ENCODE measurements around the gene ORC3.

The ORC3 gene

DNA sequence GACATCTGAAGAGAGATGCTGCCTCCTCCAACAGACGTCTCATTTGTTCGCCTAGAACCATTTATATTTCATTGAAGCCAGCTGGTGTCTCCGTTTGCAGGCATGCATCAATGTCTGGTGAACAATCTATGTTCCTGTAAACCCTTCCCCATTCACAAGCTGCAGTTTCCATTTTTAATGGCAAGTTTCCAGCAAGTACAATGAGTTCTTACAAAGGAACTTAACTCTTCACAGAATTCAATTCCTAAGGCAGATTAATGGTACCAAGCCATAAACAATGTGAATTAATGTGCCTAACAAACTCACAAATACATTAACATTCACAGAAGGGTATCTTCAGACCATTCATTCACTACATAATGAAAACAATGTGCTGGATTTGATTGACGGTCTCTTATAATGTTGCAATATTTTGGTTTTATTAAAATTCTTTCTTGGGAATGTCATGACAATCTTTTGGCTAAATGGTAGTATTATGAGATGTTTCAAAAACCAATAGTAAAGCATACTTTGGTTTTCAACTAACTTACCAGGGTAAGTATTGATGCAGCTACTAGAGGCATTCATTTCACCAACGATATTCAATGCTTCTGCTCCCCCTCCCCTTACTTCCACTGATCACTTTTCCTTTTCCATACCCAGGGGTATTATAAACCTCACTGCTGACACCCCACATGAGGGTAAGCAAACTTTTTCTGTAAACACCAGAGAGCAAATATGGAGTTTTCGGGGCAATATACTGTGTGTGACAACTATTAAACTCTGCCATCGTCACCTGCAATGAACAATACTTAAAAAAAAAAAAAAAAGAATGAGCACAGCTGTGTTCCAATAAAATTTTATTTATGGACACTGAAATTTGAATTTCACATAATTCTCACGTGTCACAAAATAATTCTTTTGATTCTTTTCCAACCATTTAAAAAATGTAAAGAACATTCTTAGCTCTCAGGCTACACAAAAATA is 107.9 kb downstream of the ORC3 start (continued):
- TF ChIP-seq FEZF1 (tag by site-specific recombination; IDR thresholded peaks at IDR 0.05) (peak; percentile 61; the same call in 1 of the 2 replicates), HOXD13 (CRISPR knock-in tag; IDR thresholded peaks at IDR 0.05; ENCODE audit: borderline replicate concordance) (no peak), MZF1 (tag by site-specific recombination; IDR thresholded peaks at IDR 0.05; ENCODE audit: borderline replicate concordance) (no peak; the same call in 1 of the 2 replicates), ZNF324 (tag by site-specific recombination; IDR thresholded peaks at IDR 0.05) (no peak), ZNF112 (tag by site-specific recombination; IDR thresholded peaks at IDR 0.05) (no peak)

DNA sequence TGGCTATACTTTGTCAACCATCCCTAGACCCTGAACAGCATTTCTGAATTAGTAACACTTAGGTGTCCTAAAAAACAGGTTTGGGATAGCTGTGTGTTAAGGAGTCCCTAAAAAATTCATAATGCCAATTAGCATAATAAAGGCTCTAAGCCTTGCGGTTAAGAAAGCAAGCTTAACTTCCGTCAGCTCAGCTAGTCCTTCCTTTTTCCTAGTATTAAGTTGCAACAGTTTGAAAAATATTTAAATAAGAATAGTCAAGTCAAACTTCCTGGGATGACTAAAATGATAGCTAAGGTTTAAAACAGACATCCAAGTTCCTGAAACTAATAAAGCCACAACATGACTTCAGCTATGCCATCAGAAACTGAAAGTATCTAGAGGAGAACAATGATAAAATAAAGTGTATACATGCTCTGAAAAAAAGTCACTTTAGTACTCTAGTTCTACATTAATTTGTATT is 108.6 kb downstream of the ORC3 start:
- POLR2A ChIA-PET, result interaction anchor here (0.6 to 0.9 kb wide), 6 partner anchors 13 to 1701 kb away, joined by 3 to 7 read pairs (median 4); no protein-coding TSS in a partner anchor
- CTCF ChIA-PET, result interaction anchor here (0.9 to 2.0 kb wide), 2 partner anchors 306 to 377 kb away, joined by 4 to 5 read pairs; no protein-coding TSS in a partner anchor
- TF ChIP-seq ZNF394 (tag by site-specific recombination; IDR thresholded peaks at IDR 0.05; ENCODE audit: borderline replicate concordance), result 0 out of 2 replicates have a peak, but pooled peaks have one; percentile 6
- TF ChIP-seq, protein P1, sequence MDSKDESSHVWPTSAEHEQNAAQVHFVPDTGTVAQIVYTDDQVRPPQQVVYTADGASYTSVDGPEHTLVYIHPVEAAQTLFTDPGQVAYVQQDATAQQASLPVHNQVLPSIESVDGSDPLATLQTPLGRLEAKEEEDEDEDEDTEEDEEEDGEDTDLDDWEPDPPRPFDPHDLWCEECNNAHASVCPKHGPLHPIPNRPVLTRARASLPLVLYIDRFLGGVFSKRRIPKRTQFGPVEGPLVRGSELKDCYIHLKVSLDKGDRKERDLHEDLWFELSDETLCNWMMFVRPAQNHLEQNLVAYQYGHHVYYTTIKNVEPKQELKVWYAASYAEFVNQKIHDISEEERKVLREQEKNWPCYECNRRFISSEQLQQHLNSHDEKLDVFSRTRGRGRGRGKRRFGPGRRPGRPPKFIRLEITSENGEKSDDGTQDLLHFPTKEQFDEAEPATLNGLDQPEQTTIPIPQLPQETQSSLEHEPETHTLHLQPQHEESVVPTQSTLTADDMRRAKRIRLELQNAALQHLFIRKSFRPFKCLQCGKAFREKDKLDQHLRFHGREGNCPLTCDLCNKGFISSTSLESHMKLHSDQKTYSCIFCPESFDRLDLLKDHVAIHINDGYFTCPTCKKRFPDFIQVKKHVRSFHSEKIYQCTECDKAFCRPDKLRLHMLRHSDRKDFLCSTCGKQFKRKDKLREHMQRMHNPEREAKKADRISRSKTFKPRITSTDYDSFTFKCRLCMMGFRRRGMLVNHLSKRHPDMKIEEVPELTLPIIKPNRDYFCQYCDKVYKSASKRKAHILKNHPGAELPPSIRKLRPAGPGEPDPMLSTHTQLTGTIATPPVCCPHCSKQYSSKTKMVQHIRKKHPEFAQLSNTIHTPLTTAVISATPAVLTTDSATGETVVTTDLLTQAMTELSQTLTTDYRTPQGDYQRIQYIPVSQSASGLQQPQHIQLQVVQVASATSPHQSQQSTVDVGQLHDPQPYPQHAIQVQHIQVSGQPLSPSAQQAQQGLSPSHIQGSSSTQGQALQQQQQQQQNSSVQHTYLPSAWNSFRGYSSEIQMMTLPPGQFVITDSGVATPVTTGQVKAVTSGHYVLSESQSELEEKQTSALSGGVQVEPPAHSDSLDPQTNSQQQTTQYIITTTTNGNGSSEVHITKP (tag by site-specific recombination; IDR thresholded peaks at IDR 0.05), result no peak
- TF ChIP-seq, protein P2, sequence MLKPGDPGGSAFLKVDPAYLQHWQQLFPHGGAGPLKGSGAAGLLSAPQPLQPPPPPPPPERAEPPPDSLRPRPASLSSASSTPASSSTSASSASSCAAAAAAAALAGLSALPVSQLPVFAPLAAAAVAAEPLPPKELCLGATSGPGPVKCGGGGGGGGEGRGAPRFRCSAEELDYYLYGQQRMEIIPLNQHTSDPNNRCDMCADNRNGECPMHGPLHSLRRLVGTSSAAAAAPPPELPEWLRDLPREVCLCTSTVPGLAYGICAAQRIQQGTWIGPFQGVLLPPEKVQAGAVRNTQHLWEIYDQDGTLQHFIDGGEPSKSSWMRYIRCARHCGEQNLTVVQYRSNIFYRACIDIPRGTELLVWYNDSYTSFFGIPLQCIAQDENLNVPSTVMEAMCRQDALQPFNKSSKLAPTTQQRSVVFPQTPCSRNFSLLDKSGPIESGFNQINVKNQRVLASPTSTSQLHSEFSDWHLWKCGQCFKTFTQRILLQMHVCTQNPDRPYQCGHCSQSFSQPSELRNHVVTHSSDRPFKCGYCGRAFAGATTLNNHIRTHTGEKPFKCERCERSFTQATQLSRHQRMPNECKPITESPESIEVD (tag by site-specific recombination; IDR thresholded peaks at IDR 0.05), result peak; percentile 16; the same call in 1 of the 2 replicates
- TF ChIP-seq SCRT2 (tag by site-specific recombination; IDR thresholded peaks at IDR 0.05), result 0 out of 2 replicates have a peak, but pooled peaks have one; percentile 30
- peak; percentile 81 for TF ChIP-seq ZBTB48 (tag by site-specific recombination; IDR thresholded peaks at IDR 0.05)
- Histone ChIP-seq H3K4me3 (ENCODE audit: low read depth, low read length) (peak overlapping the region; percentile 93), H3K4me1 (ENCODE audit: control insufficient read depth, insufficient read depth, low read length) (peaks cover 25% of the 10 kb centered on the region), H3K27ac (ENCODE audit: extremely low read depth, low read depth, low read length) (no peak overlapping the region), H3K9me3 (ENCODE audit: control insufficient read depth, insufficient read depth, low read depth, low read length) (no peaks in the 10 kb centered on the region), H3K36me3 (ENCODE audit: control insufficient read depth in 2 of 2, insufficient read depth in 1 of 2, low read length in 2 of 2) (peaks cover 0 to 19% of the 10 kb centered on the region in 2 experiments; a peak in 2 of 3 replicates)

DNA sequence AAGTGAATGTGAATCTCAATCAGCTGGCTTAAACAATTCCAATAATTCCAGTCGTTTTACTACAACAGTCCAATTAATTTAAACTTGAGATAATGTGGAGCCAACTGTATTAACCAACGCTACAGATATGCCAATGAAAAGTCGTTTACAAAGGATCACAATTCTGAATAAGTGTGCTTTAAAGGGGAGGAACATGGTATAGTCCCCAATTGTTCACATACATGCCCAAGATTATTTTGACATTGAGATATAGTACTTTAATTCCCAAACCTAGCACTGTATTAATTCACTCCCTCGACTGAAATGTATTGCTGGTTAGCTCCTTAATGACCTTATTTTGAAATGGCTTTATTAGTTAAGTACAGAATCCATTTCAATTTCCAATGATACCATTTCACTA is 109.6 kb downstream of the ORC3 start:
- peak overlapping the region; percentile 93 for H3K4me3 ChIP-seq (ENCODE audit: low read depth, low read length)
- peaks cover 22% of the 10 kb centered on the region for H3K4me1 ChIP-seq (ENCODE audit: control insufficient read depth, insufficient read depth, low read length)
- H3K9me3 ChIP-seq (ENCODE audit: control insufficient read depth, insufficient read depth, low read depth, low read length), result no peaks in the 10 kb centered on the region
- POLR2A ChIA-PET, result interaction anchor here (0.7 kb wide), 3 partner anchors 15 to 1362 kb away, joined by 3 to 6 read pairs (median 4); no protein-coding TSS in a partner anchor
- no peak overlapping the region for H3K27ac ChIP-seq (ENCODE audit: extremely low read depth, low read depth, low read length)
- CTCF ChIA-PET, result interaction anchor here (0.7 to 2.0 kb wide), 4 partner anchors 12 to 1432 kb away, joined by 3 to 11 read pairs (median 4); no protein-coding TSS in a partner anchor
- H3K36me3 ChIP-seq (ENCODE audit: control insufficient read depth in 2 of 2, insufficient read depth in 1 of 2, low read length in 2 of 2), result peaks cover 0 to 19% of the 10 kb centered on the region in 2 experiments; a peak in 1 of 3 replicates
- TF ChIP-seq ZNF121 (tag by site-specific recombination; IDR thresholded peaks at IDR 0.05), result no peak
- no peak for TF ChIP-seq ZNF792 (tag by site-specific recombination; IDR thresholded peaks at IDR 0.05)
- TF ChIP-seq ZSCAN23 (tag by site-specific recombination; IDR thresholded peaks at IDR 0.05), result no peak
- TF ChIP-seq ZNF354C (tag by site-specific recombination; IDR thresholded peaks at IDR 0.05; ENCODE audit: borderline replicate concordance, low read depth), result no peak
- no peak for TF ChIP-seq ZNF416 (tag by site-specific recombination; IDR thresholded peaks at IDR 0.05)
- TF ChIP-seq ZNF302 (tag by site-specific recombination; IDR thresholded peaks at IDR 0.05; ENCODE audit: low read depth), result no peak
- TF ChIP-seq ZNF223 (tag by site-specific recombination; IDR thresholded peaks at IDR 0.05), result no peak
- TF ChIP-seq ZNF404 (tag by site-specific recombination; IDR thresholded peaks at IDR 0.05), result no peak
- TF ChIP-seq, protein P1 (tag by site-specific recombination; IDR thresholded peaks at IDR 0.05), result peak; percentile 61; the same call in 1 of the 2 replicates
- TF ChIP-seq ZNF558 (tag by site-specific recombination; IDR thresholded peaks at IDR 0.05), result no peak
